GM12801 (cell line): Measurements from ENCODE around the gene CXCL11.

Experiments used
- CTCF ChIP-seq: IDR thresholded peaks from one replicate; pipeline ENCODE4 v1.5.1; 2011; ENCODE audit warnings: control low read depth; ENCODE audit not compliant: insufficient read length; ENCODE audit errors: extremely low read depth

Gene CXCL11

GRCh38 chr4:76067652-76068286, 31.9 kb upstream of the CXCL11 start:
- TF ChIP-seq CTCF: peak; percentile 11

- TF ChIP-seq CTCF: no peak
These were observed 30.7 kb upstream of the CXCL11 start for GRCh38 chr4:76066546-76066945.

GRCh38 chr4:76061982-76062381, 26.1 kb upstream of the CXCL11 start:
- TF ChIP-seq CTCF: no peak

- TF ChIP-seq CTCF: no peak
These were observed 25.6 kb upstream of the CXCL11 start for GRCh38 chr4:76061421-76061820.

GRCh38 chr4:76060506-76060905, 24.6 kb upstream of the CXCL11 start:
- TF ChIP-seq CTCF: no peak

- no peak for TF ChIP-seq CTCF
These were observed 23.9 kb upstream of the CXCL11 start for GRCh38 chr4:76059750-76060149.

- TF ChIP-seq CTCF: no peak
These were observed 23.1 kb upstream of the CXCL11 start for GRCh38 chr4:76058888-76059426.
